Raji (cell line): ENCODE data around the gene NUP210.
A peak's percentile ranks its signal among the peaks of the same experiment; 100 is the strongest.

Experiments
- POLR2A ChIP-seq: IDR thresholded peaks from 2 replicates; pipeline ENCODE4 v1.6.1; 2011; ENCODE audit warnings: low read depth, low read length, control low read depth; ENCODE audit not compliant: insufficient read depth

The NUP210 gene

GRCh38 chr3:13440204-13440817 is 20.2 kb upstream of the NUP210 start:
- TF ChIP-seq POLR2A: no peak

- TF ChIP-seq POLR2A: no peak
These were observed 13.8 kb upstream of the NUP210 start for GRCh38 chr3:13433912-13434311.

- no peak for TF ChIP-seq POLR2A
These were observed 12.0 kb upstream of the NUP210 start for GRCh38 chr3:13432093-13432492.

- TF ChIP-seq POLR2A: no peak
These were observed 9.6 kb upstream of the NUP210 start for GRCh38 chr3:13429631-13430291.

DNA sequence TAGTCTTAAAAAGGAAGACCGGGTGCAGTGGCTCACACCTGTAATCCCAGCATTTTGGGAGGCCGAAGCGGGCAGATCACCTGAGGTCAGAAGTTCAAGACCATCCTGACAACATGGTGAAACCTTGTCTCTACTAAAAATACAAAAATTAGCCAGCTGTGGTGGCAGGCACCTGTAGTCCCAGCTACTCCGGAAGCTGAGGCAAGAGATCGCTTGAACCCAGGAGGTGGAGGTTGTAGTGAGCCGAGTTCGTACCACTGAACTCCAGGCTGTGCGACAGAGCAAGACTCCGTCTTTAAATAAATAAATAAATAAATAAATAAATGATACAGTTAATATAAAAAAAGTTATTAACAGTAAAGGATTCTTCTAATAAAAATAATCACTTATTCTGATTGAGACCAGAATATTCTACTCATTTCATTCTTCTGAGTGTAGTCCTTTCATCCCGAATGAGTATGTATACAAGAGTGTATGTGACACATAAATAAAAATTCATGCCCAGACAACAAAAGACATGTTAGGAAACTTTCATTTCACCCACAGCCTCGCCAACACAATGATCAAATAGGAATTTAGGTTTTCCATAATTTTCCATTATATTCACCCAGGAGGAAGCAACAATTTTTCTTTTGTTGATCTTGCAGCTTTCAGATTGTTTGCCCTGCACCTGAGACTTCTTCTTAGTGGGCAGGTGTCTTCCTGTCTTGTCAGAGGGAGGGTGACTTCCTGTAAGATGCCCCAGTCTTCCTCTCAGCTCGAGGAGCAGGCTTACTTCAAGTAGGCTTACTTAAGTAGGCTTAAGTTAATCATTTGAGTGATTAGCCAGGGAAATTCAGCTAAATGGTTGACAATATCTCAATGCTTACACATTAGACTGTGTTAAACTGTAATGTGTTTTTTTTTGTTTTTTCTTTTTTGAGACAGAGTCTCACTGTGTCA is 7.8 kb upstream of the NUP210 start:
- TF ChIP-seq POLR2A: peak; percentile 29; the same call in 1 of the 2 replicates

GRCh38 chr3:13426591-13426990 is 6.5 kb upstream of the NUP210 start:
- TF ChIP-seq POLR2A: no peak

GRCh38 chr3:13425689-13426088 is 5.6 kb upstream of the NUP210 start:
- TF ChIP-seq POLR2A: no peak

- TF ChIP-seq POLR2A: no peak
These were observed 4.9 kb upstream of the NUP210 start for GRCh38 chr3:13424865-13425617.

- TF ChIP-seq POLR2A: no peak
These were observed 4.2 kb upstream of the NUP210 start for GRCh38 chr3:13424141-13424844.

DNA sequence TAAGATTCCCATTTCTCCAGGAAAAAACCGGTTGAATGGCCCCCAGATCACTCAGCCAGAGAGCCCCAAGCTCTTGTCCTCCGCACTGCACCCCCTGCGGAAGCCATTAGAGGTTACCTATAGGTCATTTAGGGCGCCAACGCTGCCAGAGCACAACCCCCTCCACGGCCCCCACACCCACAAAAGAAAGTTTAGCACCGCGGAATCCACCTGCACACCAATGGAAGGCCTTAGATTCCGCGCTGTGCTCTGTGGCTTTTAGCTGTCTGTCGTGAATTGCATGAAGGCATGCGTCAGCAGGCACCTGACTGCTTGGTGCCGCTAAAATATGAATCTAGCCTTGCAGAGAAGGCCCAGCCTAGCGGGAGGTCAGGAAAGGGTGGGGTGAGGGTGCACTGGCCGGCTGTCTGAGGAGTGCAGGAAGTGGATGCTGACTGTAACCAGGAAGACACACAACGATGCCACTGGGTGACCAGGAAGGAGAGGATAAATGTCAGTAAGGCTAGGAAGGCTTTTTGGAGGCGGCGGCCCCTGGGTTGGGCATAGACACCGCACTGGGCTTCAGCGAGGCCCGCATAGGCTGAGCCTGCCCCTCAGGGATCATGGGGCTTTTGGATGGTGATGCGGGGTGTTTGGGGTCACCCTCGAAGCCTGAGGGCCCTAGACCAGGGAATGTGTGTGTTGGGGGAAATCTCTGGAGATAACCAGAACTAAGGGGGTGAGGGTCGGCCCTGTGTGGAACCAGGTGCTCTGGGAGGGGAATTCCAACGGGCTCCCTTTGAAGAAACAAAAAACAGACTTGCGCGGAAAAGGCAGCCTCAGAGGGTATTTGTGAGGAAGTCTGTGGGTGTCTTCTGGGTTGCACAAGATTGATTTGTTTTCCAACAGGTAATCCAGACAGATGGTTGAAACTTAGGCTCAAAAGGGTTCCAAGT is 976 bp upstream of the NUP210 start:
- peak; percentile 58 for TF ChIP-seq POLR2A

GRCh38 chr3:13419505-13420044 is 547 bp downstream of the NUP210 start:
- TF ChIP-seq POLR2A: no peak

DNA sequence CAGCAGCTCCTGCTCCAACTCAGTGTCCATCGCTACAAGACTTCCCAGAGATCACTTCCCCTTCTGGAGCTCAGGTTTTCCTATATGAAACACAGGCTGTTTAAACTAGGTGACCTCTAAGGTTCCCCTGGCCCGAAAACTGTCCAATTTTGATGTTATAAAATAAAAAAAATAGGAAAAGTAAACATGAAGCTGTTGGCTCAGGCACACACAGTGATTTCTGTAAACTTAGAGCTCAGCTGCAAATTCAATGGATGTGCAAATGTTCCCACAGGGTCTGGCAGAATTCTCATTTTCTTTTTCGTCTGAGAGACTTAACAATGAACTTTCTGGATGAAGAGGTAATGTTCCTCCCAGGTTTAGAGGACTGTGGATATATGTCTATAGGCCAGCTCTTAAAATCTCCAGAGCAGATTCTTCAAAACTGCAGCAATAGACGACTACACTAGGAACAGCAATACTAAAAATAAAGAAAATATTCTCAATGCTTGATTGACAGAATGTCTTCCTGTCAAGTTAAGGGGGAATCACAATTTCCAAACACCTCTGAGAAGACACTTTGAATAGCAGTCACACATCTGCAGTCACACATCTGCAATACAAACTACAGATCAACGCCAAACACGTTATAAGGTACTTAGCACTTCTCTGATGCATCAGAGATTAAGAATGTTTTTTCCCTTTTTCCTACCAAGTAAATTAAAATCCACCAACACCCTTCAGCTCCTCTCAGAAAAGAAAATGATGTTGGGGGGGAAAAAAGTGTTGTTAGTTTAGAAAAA is 2.8 kb downstream of the NUP210 start:
- TF ChIP-seq POLR2A: no peak
